Stimulated activated CD4-positive, alpha-beta T cell treated with anti-CD3 and anti-CD28 coated beads, Interleukin-1b, Interleukin-23, amount 100 ng/mL, for 24 hours (primary cell): ENCODE measurements around the gene EID1.

Source experiments
- DNase-seq, 4 experiments: peaks; one replicate each; pipeline ENCODE4 v3.0.0-alpha.2; 2020; ENCODE audit warnings: low read depth in 4 of 4, low spot score in 1 of 4

Gene EID1

GRCh38 chr15:48868536-48868935, 9.4 kb upstream of the EID1 start:
- no peak for DNase-seq

- no peak for DNase-seq
Observed at GRCh38 chr15:48869966-48870365, 8.0 kb upstream of the EID1 start.

- DNase-seq = no peak
Observed at GRCh38 chr15:48871542-48871941, 6.4 kb upstream of the EID1 start.

GRCh38 chr15:48872632-48873031, 5.3 kb upstream of the EID1 start:
- no peak for DNase-seq

- DNase-seq = no peak
Observed at GRCh38 chr15:48875241-48875960, 2.5 kb upstream of the EID1 start.

GRCh38 chr15:48876057-48876456, 1.9 kb upstream of the EID1 start:
- DNase-seq = no peak

- no peak for DNase-seq
Observed at GRCh38 chr15:48880070-48880634, 2.2 kb downstream of the EID1 start.

GRCh38 chr15:48883699-48884098, 5.8 kb downstream of the EID1 start:
- DNase-seq = no peak

GRCh38 chr15:48887144-48887543, 9.2 kb downstream of the EID1 start:
- DNase-seq = no peak

GRCh38 chr15:48888191-48888590, 10.3 kb downstream of the EID1 start:
- DNase-seq = no peak

- DNase-seq = no peak
Observed at GRCh38 chr15:48888836-48889235, 10.9 kb downstream of the EID1 start.

GRCh38 chr15:48889925-48890324, 12.0 kb downstream of the EID1 start:
- DNase-seq = no peak

GRCh38 chr15:48890375-48890972, 12.5 kb downstream of the EID1 start:
- DNase-seq = no peak

- DNase-seq = no peak
Observed at GRCh38 chr15:48891232-48891765, 13.4 kb downstream of the EID1 start.

GRCh38 chr15:48893311-48893710, 15.4 kb downstream of the EID1 start:
- DNase-seq = no peak

- no peak for DNase-seq
Observed at GRCh38 chr15:48896869-48897814, 19.2 kb downstream of the EID1 start.

GRCh38 chr15:48898032-48898431, 20.1 kb downstream of the EID1 start:
- no peak for DNase-seq

GRCh38 chr15:48898446-48898845, 20.5 kb downstream of the EID1 start:
- DNase-seq = no peak

- DNase-seq = no peak
Observed at GRCh38 chr15:48899793-48900192, 21.9 kb downstream of the EID1 start.

GRCh38 chr15:48904758-48905157, 26.8 kb downstream of the EID1 start:
- DNase-seq = no peak

GRCh38 chr15:48905216-48905615, 27.3 kb downstream of the EID1 start:
- DNase-seq = no peak
